Neural cell (in vitro differentiated cells): ENCODE results near the gene AFAP1L1. TPM values are rescaled to one million over a fixed set of nuclear protein-coding genes. Genes with fewer than 3 reads are reported as not detected.

Source experiments
- H2AFZ ChIP-seq: fragments of 200-600, 300-800 bp; sonication (generic), shearing (Covaris generic); 2 replicates; pipeline ENCODE4 v1.6.0; 2014; ENCODE audit warnings: low read depth, mild to moderate bottlenecking, antibody characterized with exemption, low read length, moderate library complexity
- H3F3A ChIP-seq: fragments of 200-600 bp; shearing (Covaris generic); 2 replicates; pipeline ENCODE4 v1.6.1; 2016; ENCODE audit warnings: mild to moderate bottlenecking, moderate library complexity, mixed read lengths, antibody characterized with exemption, low read length; ENCODE audit not compliant: insufficient read depth, poor library complexity, severe bottlenecking
- H3K27ac ChIP-seq: fragments of 200-600, 300-800 bp; sonication (generic), shearing (Covaris generic); 2 replicates; pipeline ENCODE4 v1.5.1; 2014; ENCODE audit warnings: mild to moderate bottlenecking, low read length, moderate library complexity
- H3K27me3 ChIP-seq: fragments of 300-800, 200-600 bp; sonication (generic), shearing (Covaris generic); 2 replicates; pipeline ENCODE4 v1.6.0; 2014; ENCODE audit warnings: mild to moderate bottlenecking, low read depth, low read length, moderate library complexity; ENCODE audit not compliant: insufficient read depth
- H3K36me3 ChIP-seq: fragments of 300-800, 200-600 bp; sonication (generic), shearing (Covaris generic); 2 replicates; pipeline ENCODE4 v1.5.1; 2014; ENCODE audit warnings: mild to moderate bottlenecking, antibody characterized with exemption, low read length, moderate library complexity; ENCODE audit not compliant: insufficient read depth
- H3K4me2 ChIP-seq: fragments of 300-800, 200-600 bp; sonication (generic), shearing (Covaris generic); 2 replicates; pipeline ENCODE4 v1.6.0; 2014; ENCODE audit warnings: mild to moderate bottlenecking, low read length
- H3K4me3 ChIP-seq: fragments of 300-800, 200-600 bp; sonication (generic), shearing (Covaris generic); 2 replicates; pipeline ENCODE4 v1.5.1; 2014; ENCODE audit warnings: mild to moderate bottlenecking, low read length, moderate library complexity
- H3K79me2 ChIP-seq: fragments of 200-600 bp; shearing (Covaris generic); replicated peaks from 2 replicates; pipeline ENCODE4 v1.6.0; 2014; ENCODE audit warnings: mild to moderate bottlenecking, low read length, moderate library complexity; ENCODE audit not compliant: insufficient read depth
- H3K9ac ChIP-seq: fragments of 300-800, 200-600 bp; sonication (generic), shearing (Covaris generic); 2 replicates; pipeline ENCODE4 v1.6.1; 2016; ENCODE audit warnings: mild to moderate bottlenecking, low read length, mixed read lengths
- H3K9me2 ChIP-seq: fragments of 200-600 bp; shearing (Covaris generic); 2 replicates; pipeline ENCODE4 v1.6.1; 2016; ENCODE audit warnings: mild to moderate bottlenecking, low read length, mixed read lengths; ENCODE audit not compliant: insufficient read depth
- H3K9me3 ChIP-seq: fragments of 200-600, 300-800 bp; sonication (generic), shearing (Covaris generic); 2 replicates; pipeline ENCODE4 v1.6.1; 2016; ENCODE audit warnings: mild to moderate bottlenecking, mixed run types, low read length, moderate library complexity, mixed read lengths
- H4K20me1 ChIP-seq: fragments of 200-600 bp; shearing (Covaris generic); 2 replicates; pipeline ENCODE4 v1.6.1; 2016; ENCODE audit warnings: mild to moderate bottlenecking, mixed run types; ENCODE audit not compliant: insufficient read depth
- EP300 ChIP-seq: fragments of 450-650 bp; conservative IDR thresholded peaks from 2 replicates; pipeline ENCODE4 v1.6.1; 2014; ENCODE audit warnings: antibody characterized with exemption, mild to moderate bottlenecking, moderate library complexity; ENCODE audit not compliant: poor library complexity, severe bottlenecking
- EZH2 ChIP-seq: fragments of 200-600, 300-800 bp; shearing (Covaris generic), sonication (generic); IDR thresholded peaks from 2 replicates; pipeline ENCODE4 v1.6.1; 2014; ENCODE audit warnings: antibody characterized with exemption, low read length, borderline replicate concordance, mild to moderate bottlenecking; ENCODE audit not compliant: insufficient read depth, poor library complexity, severe bottlenecking
- MXI1 ChIP-seq: fragments of 450-650 bp; conservative IDR thresholded peaks from 2 replicates; pipeline ENCODE4 v1.6.1; 2014; ENCODE audit warnings: antibody characterized with exemption, mild to moderate bottlenecking; ENCODE audit not compliant: poor library complexity, severe bottlenecking
- POLR2AphosphoS5 ChIP-seq: IDR thresholded peaks from 2 replicates; pipeline ENCODE4 v1.6.1; 2012
- RAD21 ChIP-seq: fragments of 450-650 bp; conservative IDR thresholded peaks from 2 replicates; pipeline ENCODE4 v1.6.1; 2014; ENCODE audit warnings: antibody characterized with exemption, mild to moderate bottlenecking, moderate library complexity
- REST ChIP-seq: IDR thresholded peaks from 2 replicates; pipeline ENCODE4 v1.6.1; 2012; ENCODE audit warnings: borderline replicate concordance
- SMC3 ChIP-seq: fragments of 450-650 bp; conservative IDR thresholded peaks from 2 replicates; pipeline ENCODE4 v1.6.1; 2014; ENCODE audit warnings: antibody characterized with exemption, mild to moderate bottlenecking, moderate library complexity; ENCODE audit not compliant: poor library complexity
- TAF1 ChIP-seq: IDR thresholded peaks from 2 replicates; pipeline ENCODE4 v1.6.1; 2012; ENCODE audit warnings: low read depth
- polyA plus RNA-seq: library from polyadenylated mRNA; depleted of rRNA; stranded (reverse); fragments of >200 nt; gene quantifications from 2 replicates; pipeline ENCODE4 v1.2.3, GENCODE V29; 2014
- TF ChIP-seq, protein P1 (sequence below): fragments of 450-650 bp; IDR thresholded peaks from 2 replicates; pipeline ENCODE4 v1.5.1; 2014; ENCODE audit warnings: antibody characterized with exemption, mild to moderate bottlenecking, moderate library complexity; ENCODE audit not compliant: poor library complexity, severe bottlenecking

The AFAP1L1 gene
- polyA plus RNA-seq, 1 donor from 2014 or later = not detected

DNA sequence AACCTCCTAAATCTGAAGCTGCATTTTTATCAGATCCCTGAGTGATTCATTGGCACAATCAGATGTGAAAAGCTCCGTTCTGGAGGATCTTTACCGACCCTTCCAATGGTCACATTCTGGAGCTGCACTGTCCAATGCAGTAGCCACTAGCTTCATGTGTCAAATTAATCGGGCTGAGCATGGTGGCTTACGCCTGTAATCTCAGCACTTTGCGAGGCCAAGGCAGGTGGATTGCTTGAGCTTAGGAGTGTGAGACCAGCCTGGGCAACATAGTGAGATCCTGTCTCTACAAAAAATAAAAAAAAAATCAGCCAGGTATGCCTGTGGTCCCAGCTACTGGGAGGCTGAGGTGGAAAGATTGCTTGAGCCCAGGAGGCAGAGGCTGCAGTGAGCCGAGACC is 103.8 kb downstream of the AFAP1L1 start:
- H3K4me2 ChIP-seq = no peak overlapping the region
- no peaks in the 10 kb centered on the region for H3K36me3 ChIP-seq
- no peaks in the 10 kb centered on the region for H4K20me1 ChIP-seq
- no peaks in the 10 kb centered on the region for H3K9me3 ChIP-seq
- H3K9ac ChIP-seq = no peak overlapping the region
- no peaks in the 10 kb centered on the region for H3K79me2 ChIP-seq
- no peak overlapping the region for H3K4me3 ChIP-seq
- H2AFZ ChIP-seq = no peak overlapping the region
- H3K27me3 ChIP-seq = no peaks in the 10 kb centered on the region
- H3K27ac ChIP-seq = no peak overlapping the region
- no peaks in the 10 kb centered on the region for H3K9me2 ChIP-seq
- no peaks in the 10 kb centered on the region for H3F3A ChIP-seq
- TF ChIP-seq TAF1 = no peak
- TF ChIP-seq REST = no peak
- no peak for TF ChIP-seq MXI1
- no peak for TF ChIP-seq SMC3

- Histone ChIP-seq H3K79me2 (no peaks in the 10 kb centered on the region), H3K27me3 (no peaks in the 10 kb centered on the region), H2AFZ (no peak overlapping the region), H3F3A (no peaks in the 10 kb centered on the region), H3K4me2 (no peak overlapping the region), H4K20me1 (no peaks in the 10 kb centered on the region), H3K9me2 (no peaks in the 10 kb centered on the region), H3K9ac (no peak overlapping the region), H3K9me3 (no peaks in the 10 kb centered on the region), H3K36me3 (no peaks in the 10 kb centered on the region), H3K4me3 (no peak overlapping the region), H3K27ac (no peak overlapping the region)
- TF ChIP-seq POLR2AphosphoS5 (no peak), EP300 (no peak), EZH2 (no peak), RAD21 (no peak), SMC3 (no peak), REST (no peak), TAF1 (no peak), MXI1 (no peak)
- TF ChIP-seq, protein P1, sequence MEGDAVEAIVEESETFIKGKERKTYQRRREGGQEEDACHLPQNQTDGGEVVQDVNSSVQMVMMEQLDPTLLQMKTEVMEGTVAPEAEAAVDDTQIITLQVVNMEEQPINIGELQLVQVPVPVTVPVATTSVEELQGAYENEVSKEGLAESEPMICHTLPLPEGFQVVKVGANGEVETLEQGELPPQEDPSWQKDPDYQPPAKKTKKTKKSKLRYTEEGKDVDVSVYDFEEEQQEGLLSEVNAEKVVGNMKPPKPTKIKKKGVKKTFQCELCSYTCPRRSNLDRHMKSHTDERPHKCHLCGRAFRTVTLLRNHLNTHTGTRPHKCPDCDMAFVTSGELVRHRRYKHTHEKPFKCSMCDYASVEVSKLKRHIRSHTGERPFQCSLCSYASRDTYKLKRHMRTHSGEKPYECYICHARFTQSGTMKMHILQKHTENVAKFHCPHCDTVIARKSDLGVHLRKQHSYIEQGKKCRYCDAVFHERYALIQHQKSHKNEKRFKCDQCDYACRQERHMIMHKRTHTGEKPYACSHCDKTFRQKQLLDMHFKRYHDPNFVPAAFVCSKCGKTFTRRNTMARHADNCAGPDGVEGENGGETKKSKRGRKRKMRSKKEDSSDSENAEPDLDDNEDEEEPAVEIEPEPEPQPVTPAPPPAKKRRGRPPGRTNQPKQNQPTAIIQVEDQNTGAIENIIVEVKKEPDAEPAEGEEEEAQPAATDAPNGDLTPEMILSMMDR = no peak
Measured at GRCh38 chr5:149376104-149376503, 104.4 kb downstream of the AFAP1L1 start.
